Choroid plexus epithelial cell (primary cell): Measurements from ENCODE around the gene MYO1C.
"Not testable (repeated sequence)": the region's sequence is repeated elsewhere in the genome, so short reads cannot be mapped to it uniquely, and the experiment has no call there.

Experiments
- DNase-seq: peaks from one replicate; pipeline ENCODE4 v3.0.0-alpha.2; 2010; ENCODE audit warnings: low read depth
- H3K4me3 ChIP-seq: 2 replicates; pipeline ENCODE4 v1.5.1; 2011; ENCODE audit warnings: low read depth, mild to moderate bottlenecking, control low read depth, low read length, moderate library complexity
- TF ChIP-seq, protein P1 (sequence below): conservative IDR thresholded peaks from 2 replicates; pipeline ENCODE4 v1.5.1; 2011; ENCODE audit warnings: low read depth, mild to moderate bottlenecking, control low read depth, inconsistent platforms, low read length, moderate library complexity

The MYO1C gene

GRCh38 chr17:1516388-1517161 is 24.1 kb upstream of the MYO1C start, which contains the start of gene INPP5K:
Gene INPP5K, minus strand, starts transcription at chr17:1516612. Its CDS starts 113 bp downstream, at chr17:1516499.
- peak within 1 kb of the TSS; percentile 99 for H3K4me3 ChIP-seq
- TF ChIP-seq, protein P1, sequence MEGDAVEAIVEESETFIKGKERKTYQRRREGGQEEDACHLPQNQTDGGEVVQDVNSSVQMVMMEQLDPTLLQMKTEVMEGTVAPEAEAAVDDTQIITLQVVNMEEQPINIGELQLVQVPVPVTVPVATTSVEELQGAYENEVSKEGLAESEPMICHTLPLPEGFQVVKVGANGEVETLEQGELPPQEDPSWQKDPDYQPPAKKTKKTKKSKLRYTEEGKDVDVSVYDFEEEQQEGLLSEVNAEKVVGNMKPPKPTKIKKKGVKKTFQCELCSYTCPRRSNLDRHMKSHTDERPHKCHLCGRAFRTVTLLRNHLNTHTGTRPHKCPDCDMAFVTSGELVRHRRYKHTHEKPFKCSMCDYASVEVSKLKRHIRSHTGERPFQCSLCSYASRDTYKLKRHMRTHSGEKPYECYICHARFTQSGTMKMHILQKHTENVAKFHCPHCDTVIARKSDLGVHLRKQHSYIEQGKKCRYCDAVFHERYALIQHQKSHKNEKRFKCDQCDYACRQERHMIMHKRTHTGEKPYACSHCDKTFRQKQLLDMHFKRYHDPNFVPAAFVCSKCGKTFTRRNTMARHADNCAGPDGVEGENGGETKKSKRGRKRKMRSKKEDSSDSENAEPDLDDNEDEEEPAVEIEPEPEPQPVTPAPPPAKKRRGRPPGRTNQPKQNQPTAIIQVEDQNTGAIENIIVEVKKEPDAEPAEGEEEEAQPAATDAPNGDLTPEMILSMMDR, result no peak
- peak; percentile 99 for DNase-seq

- peak overlapping the region; percentile 99 for H3K4me3 ChIP-seq
- peak; percentile 96 for DNase-seq
- TF ChIP-seq, protein P1, result peak; percentile 84
Measured at GRCh38 chr17:1515640-1516387, 23.3 kb upstream of the MYO1C start.

GRCh38 chr17:1512351-1512750 is 19.9 kb upstream of the MYO1C start:
- TF ChIP-seq, protein P1, result no peak
- no peak overlapping the region for H3K4me3 ChIP-seq

DNA sequence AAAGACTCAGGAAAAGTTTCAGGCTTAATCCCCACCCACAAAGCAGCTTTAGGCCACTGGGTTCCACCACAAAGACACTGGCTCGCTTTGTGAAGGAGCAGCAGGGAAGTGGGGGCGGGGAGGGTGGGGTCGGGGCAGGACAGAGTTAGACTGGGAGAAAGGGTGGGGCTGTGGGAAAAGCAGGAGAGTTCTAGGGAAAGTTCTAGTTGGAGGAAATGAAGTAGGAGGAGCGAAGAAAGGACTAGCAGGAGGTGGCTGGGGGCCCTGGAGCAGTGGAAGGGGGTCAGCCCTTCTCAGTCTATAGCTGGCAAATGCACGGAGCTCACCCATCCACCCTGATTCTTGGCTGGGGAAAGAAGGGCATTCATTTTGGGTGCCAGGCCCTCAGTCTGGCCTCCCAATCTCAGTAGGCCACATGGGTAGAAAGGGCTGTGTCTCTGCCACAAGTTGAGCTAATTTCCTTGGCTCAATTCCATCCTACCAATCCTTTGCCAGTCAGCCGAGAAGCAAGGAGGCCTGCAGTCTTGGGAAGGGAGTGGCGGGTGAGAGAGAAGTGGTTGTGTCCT is 19.4 kb upstream of the MYO1C start:
- no peak for DNase-seq
- H3K4me3 ChIP-seq, result no peak overlapping the region
- TF ChIP-seq, protein P1, result no peak

More at GRCh38 chr17:1512351-1512750, 19.9 kb upstream of the MYO1C start:
- no peak for DNase-seq

- TF ChIP-seq, protein P1, result no peak
- peak; percentile 72 for DNase-seq
- no peak overlapping the region for H3K4me3 ChIP-seq
Measured at GRCh38 chr17:1511290-1511689, 18.8 kb upstream of the MYO1C start.

- no peak for DNase-seq
- H3K4me3 ChIP-seq, result no peak overlapping the region
- TF ChIP-seq, protein P1, result no peak
Measured at GRCh38 chr17:1509290-1509881, 16.9 kb upstream of the MYO1C start.

GRCh38 chr17:1508709-1509108 is 16.2 kb upstream of the MYO1C start:
- DNase-seq, H3K4me3 ChIP-seq: not testable (repeated sequence)
